ENCODE results near the gene SLC22A8. TPM values are rescaled to one million over a fixed set of nuclear protein-coding genes. Genes with fewer than 3 reads are reported as not detected.
"Not testable (repeated sequence)": the region's sequence is repeated elsewhere in the genome, so short reads cannot be mapped to it uniquely, and the experiment has no call there.

The SLC22A8 gene, protein sequence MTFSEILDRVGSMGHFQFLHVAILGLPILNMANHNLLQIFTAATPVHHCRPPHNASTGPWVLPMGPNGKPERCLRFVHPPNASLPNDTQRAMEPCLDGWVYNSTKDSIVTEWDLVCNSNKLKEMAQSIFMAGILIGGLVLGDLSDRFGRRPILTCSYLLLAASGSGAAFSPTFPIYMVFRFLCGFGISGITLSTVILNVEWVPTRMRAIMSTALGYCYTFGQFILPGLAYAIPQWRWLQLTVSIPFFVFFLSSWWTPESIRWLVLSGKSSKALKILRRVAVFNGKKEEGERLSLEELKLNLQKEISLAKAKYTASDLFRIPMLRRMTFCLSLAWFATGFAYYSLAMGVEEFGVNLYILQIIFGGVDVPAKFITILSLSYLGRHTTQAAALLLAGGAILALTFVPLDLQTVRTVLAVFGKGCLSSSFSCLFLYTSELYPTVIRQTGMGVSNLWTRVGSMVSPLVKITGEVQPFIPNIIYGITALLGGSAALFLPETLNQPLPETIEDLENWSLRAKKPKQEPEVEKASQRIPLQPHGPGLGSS
- total RNA-seq (2014; rRNA removed; shearing (Covaris generic)) (not detected in 2 replicates), polyA plus RNA-seq (2016; fragmentation: Nextera tagmentation; extraction: Ambion mirVana) (not detected in 2 replicates)

DNA sequence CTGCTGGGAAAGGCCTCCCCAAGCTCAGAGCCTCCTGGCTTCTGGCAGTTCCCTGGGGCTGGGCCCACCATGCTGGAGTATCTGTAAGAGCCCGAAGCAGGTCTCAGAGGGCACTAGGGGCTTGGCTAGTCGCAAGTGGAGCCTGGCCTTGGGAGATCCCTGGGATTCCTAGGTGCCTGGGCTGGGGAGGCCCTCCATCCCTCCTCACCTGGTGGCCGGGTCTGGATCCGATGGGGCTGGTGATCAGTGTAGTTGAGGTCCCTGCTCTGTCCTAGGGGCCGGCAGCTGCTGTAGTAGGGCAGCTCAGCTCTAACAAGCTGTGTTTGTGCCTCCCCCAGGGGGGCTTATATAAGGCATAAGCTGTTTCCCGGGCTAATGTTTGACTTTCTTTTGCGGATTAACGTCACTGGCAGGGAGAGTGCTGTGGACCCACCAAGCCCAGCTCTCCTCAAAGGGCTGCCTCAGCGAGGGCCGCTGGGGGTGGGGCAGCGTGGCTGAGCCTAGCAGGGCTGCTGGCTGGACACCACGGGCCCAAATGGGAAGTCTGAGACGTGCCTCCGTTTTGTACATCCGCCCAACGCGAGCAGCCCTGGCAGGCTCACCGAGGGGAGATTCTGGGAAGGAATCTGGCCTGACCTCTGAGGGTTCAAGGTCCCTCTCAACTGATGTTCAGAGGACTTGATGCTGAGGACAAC, at the start of gene SLC22A8:
SLC22A8 (minus strand) TSS at position 321 of the 695 bp plus-strand sequence. CDS start 883 bp downstream, outside the sequence.
- H3F3A ChIP-seq (ENCODE audit: insufficient read depth) = no peaks in the 10 kb centered on the region
- H2AFZ ChIP-seq = no peak within 1 kb of the TSS
- H3K9me2 ChIP-seq (ENCODE audit: insufficient read depth) = no peaks in the 10 kb centered on the region
- no peaks in the 10 kb centered on the region for H3K9me3 ChIP-seq (ENCODE audit: low read depth)
- H3K4me1 ChIP-seq (ENCODE audit: insufficient read depth) = no peaks in the 10 kb centered on the region
- WGBS, 2 experiments (ENCODE audit: low coverage in 1 of 2, low lambda C conversion rate in 2 of 2, missing lambda C conversion rate in 2 of 2) = 52 to 54% methylated on average over 18 of the region's 18 CpGs
- H3K79me2 ChIP-seq (ENCODE audit: insufficient read depth) = no peaks in the 10 kb centered on the region
- TF ChIP-seq EZH2phosphoT487 (IDR thresholded peaks at IDR 0.05; ENCODE audit: insufficient read depth, low read depth) = no peak
- no peak for TF ChIP-seq EZH2 (IDR thresholded peaks at IDR 0.05; ENCODE audit: insufficient read depth, poor library complexity, severe bottlenecking)
- no peak for DNase-seq
- no peak within 1 kb of the TSS for H3K27ac ChIP-seq
- H3K9ac ChIP-seq = no peak within 1 kb of the TSS
- no peaks in the 10 kb centered on the region for H3K36me3 ChIP-seq (ENCODE audit: low read depth)
- H3K4me3 ChIP-seq = no peak within 1 kb of the TSS
- no peaks in the 10 kb centered on the region for H4K20me1 ChIP-seq (ENCODE audit: insufficient read depth)
- in situ Hi-C loops (cut with MboI) = loop anchor here (5.0 kb wide), 1 partner anchor 108 kb away; no protein-coding TSS in a partner anchor
- no peak within 1 kb of the TSS for H3K4me2 ChIP-seq (ENCODE audit: unreplicated experiment)
- peaks cover 7% of the 10 kb centered on the region; the same call in 1 of the 2 replicates for H3K27me3 ChIP-seq (replicated peaks; ENCODE audit: insufficient read depth)

DNA sequence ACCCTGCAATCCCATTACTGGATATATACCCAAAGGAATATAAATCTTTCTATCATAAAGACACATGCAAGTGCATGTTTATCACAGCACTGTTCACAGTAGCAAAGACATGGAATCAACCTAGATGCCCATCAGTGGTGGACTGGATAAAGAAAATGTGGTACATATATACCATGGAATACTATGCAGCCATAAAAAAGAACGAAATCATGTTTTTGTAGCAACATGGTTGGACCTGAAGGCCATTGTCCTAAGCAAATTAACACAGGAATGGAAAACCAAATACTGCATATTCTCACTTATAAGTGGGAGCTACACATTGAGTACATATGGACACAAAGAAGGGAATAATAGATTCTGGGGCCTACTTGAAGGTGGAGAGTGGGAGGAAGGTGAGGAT, 30.6 kb upstream of the SLC22A8 start:
- DNase-seq; H3K27me3 ChIP-seq (replicated peaks; ENCODE audit: insufficient read depth); H3K9me2 ChIP-seq (ENCODE audit: insufficient read depth); H3K27ac ChIP-seq; H3K9ac ChIP-seq; H2AFZ ChIP-seq; H3K9me3 ChIP-seq (ENCODE audit: low read depth); H3K79me2 ChIP-seq (ENCODE audit: insufficient read depth); H3K36me3 ChIP-seq (ENCODE audit: low read depth); H3F3A ChIP-seq (ENCODE audit: insufficient read depth); H3K4me2 ChIP-seq (ENCODE audit: unreplicated experiment); in situ Hi-C loops (cut with MboI); H3K4me1 ChIP-seq (ENCODE audit: insufficient read depth); H4K20me1 ChIP-seq (ENCODE audit: insufficient read depth); H3K4me3 ChIP-seq: not testable (repeated sequence)
- 0 to 2% methylated on average over 1 of the region's 1 CpG for WGBS, 2 experiments (ENCODE audit: low coverage in 1 of 2, low lambda C conversion rate in 2 of 2, missing lambda C conversion rate in 2 of 2)

DNA sequence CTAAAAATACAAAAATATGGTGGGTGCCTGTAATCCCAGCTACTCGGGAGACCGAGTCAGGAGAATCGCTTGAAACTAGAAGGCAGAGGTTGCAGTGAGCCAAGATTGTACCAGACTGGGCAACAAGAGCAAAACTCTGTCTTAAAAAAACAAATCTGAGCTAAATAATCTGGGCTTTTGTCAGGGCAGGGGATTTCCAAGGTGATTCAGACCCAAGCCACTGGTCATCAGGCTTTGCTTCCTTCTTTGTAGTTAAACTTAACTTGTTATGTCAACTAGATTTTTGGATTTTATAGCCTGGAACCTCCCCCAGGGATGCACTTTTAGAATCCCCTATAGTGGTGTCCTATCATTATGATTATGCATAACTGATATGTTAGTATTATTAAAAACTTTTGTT, 27.0 kb upstream of the SLC22A8 start:
- no peak for DNase-seq
- H2AFZ ChIP-seq = no peak overlapping the region
- no peak overlapping the region for H3K4me3 ChIP-seq
- no peak overlapping the region for H3K27ac ChIP-seq
- whole genome bisulfite sequencing, 2 experiments (ENCODE audit: low coverage in 1 of 2, low lambda C conversion rate in 2 of 2, missing lambda C conversion rate in 2 of 2) = 32 to 42% methylated on average over 3 of the region's 3 CpGs
- no peak overlapping the region for H3K4me2 ChIP-seq (ENCODE audit: unreplicated experiment)
- in situ Hi-C loops (cut with MboI) = no loop called here
- H3K27me3 ChIP-seq (replicated peaks; ENCODE audit: insufficient read depth) = no peaks in the 10 kb centered on the region
- H3K4me1 ChIP-seq (ENCODE audit: insufficient read depth) = no peaks in the 10 kb centered on the region
- no peaks in the 10 kb centered on the region for H3K79me2 ChIP-seq (ENCODE audit: insufficient read depth)
- no peak overlapping the region for H3K9ac ChIP-seq
- H3K9me3 ChIP-seq (ENCODE audit: low read depth) = no peaks in the 10 kb centered on the region
- no peaks in the 10 kb centered on the region for H3K36me3 ChIP-seq (ENCODE audit: low read depth)
- no peaks in the 10 kb centered on the region for H3K9me2 ChIP-seq (ENCODE audit: insufficient read depth)
- no peaks in the 10 kb centered on the region for H4K20me1 ChIP-seq (ENCODE audit: insufficient read depth)
- no peaks in the 10 kb centered on the region for H3F3A ChIP-seq (ENCODE audit: insufficient read depth)
- TF ChIP-seq EZH2 (IDR thresholded peaks at IDR 0.05; ENCODE audit: insufficient read depth, poor library complexity, severe bottlenecking) = no peak
- TF ChIP-seq EZH2phosphoT487 (IDR thresholded peaks at IDR 0.05; ENCODE audit: insufficient read depth, low read depth) = no peak

DNA sequence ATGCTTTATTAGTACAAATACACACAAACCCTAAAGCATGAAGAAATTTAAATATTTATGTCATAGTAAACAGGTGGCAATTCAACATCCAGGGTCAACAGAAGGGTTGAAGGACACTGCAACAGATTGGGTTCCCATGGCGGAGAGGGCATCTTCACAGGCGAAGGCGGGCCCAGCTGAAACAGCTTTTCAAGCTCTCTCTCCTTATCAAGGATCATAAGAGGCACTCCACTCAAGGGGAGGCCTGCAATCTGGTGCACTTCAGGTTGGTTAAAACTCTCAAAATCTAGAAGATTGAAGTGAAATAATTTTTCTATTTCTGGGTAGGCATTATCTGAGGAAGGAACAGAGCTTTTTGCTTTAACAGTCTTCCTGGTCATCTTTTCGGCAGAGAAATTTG, 16.8 kb upstream of the SLC22A8 start:
- no peak overlapping the region for H2AFZ ChIP-seq
- H3K36me3 ChIP-seq (ENCODE audit: low read depth) = no peaks in the 10 kb centered on the region
- no peak overlapping the region for H3K9ac ChIP-seq
- H3K27ac ChIP-seq = no peak overlapping the region
- no peaks in the 10 kb centered on the region for H3F3A ChIP-seq (ENCODE audit: insufficient read depth)
- H3K27me3 ChIP-seq (replicated peaks; ENCODE audit: insufficient read depth) = peaks cover 31% of the 10 kb centered on the region
- TF ChIP-seq EZH2 (IDR thresholded peaks at IDR 0.05; ENCODE audit: insufficient read depth, poor library complexity, severe bottlenecking) = no peak
- TF ChIP-seq EZH2phosphoT487 (IDR thresholded peaks at IDR 0.05; ENCODE audit: insufficient read depth, low read depth) = no peak
- no peaks in the 10 kb centered on the region for H3K9me3 ChIP-seq (ENCODE audit: low read depth)
- no peak for DNase-seq
- in situ Hi-C loops (cut with MboI) = loop anchor here (10.0 kb wide), 1 partner anchor 192 kb away; no protein-coding TSS in a partner anchor
- no peaks in the 10 kb centered on the region for H4K20me1 ChIP-seq (ENCODE audit: insufficient read depth)
- H3K9me2 ChIP-seq (ENCODE audit: insufficient read depth) = no peaks in the 10 kb centered on the region
- H3K4me3 ChIP-seq = no peak overlapping the region
- no peak overlapping the region for H3K4me2 ChIP-seq (ENCODE audit: unreplicated experiment)
- H3K4me1 ChIP-seq (ENCODE audit: insufficient read depth) = no peaks in the 10 kb centered on the region
- WGBS, 2 experiments (ENCODE audit: low coverage in 1 of 2, low lambda C conversion rate in 2 of 2, missing lambda C conversion rate in 2 of 2) = 66 to 72% methylated on average over 4 of the region's 4 CpGs
- H3K79me2 ChIP-seq (ENCODE audit: insufficient read depth) = no peaks in the 10 kb centered on the region

Measured in GM23248 (cell line).